ENCODE data around the gene DENND2A. TPM values are rescaled to one million over a fixed set of nuclear protein-coding genes. Genes with fewer than 3 reads are reported as not detected.
"Not testable (repeated sequence)": the region's sequence is repeated elsewhere in the genome, so short reads cannot be mapped to it uniquely, and the experiment has no call there.

DENND2A gene
- total RNA-seq, 4 donors from 2014 or later: 0.73 to 2.6 (median 1.6) TPM

- no peaks in the 10 kb centered on the region for H3K9me3 ChIP-seq
- no peak overlapping the region for H3K27ac ChIP-seq
- ATAC-seq (no peak), DNase-seq (no peak)
- H3K36me3 ChIP-seq: no peaks in the 10 kb centered on the region
- intact Hi-C loops (cut with DNase I; ENCODE audit: low total_unique reads) (loop anchor here (10.0 kb wide), 1 partner anchor 475 kb away; the partner anchor contains the start of gene KDM7A), in situ Hi-C loops (cut with MboI; ENCODE audit: low sequenced_read_pairs in 4 of 4) (loop anchor here in 2 of 4 donors (5.0 to 10.0 kb wide), 2 partner anchors 132 to 135 kb away; no protein-coding TSS in a partner anchor)
- TF ChIP-seq POLR2A (IDR thresholded peaks at IDR 0.05) (no peak), CTCF (IDR thresholded peaks at IDR 0.05 in 4 of 5, conservative IDR thresholded peaks at IDR 0.05 in 1 of 5) (no peak)
- no peaks in the 10 kb centered on the region for H3K27me3 ChIP-seq
- H3K4me1 ChIP-seq: peaks cover 7 to 9% of the 10 kb centered on the region in 2 donors
- H3K4me3 ChIP-seq: no peak overlapping the region
Measured at GRCh38 chr7:140649556-140650205, 9.1 kb upstream of the DENND2A start.

- in situ Hi-C loops (cut with MboI; ENCODE audit: low sequenced_read_pairs in 4 of 4) (no loop called here), intact Hi-C loops (cut with DNase I; ENCODE audit: low total_unique reads) (no loop called here)
- peaks cover 0 to 10% (median 6%) of the 10 kb centered on the region in 3 donors for H3K27me3 ChIP-seq
- H3K36me3 ChIP-seq: no peaks in the 10 kb centered on the region
- H3K9me3 ChIP-seq: no peaks in the 10 kb centered on the region
- no peak for DNase-seq
- no peak overlapping the region for H3K27ac ChIP-seq
- H3K4me1 ChIP-seq: no peaks in the 10 kb centered on the region
- no peak overlapping the region for H3K4me3 ChIP-seq
- TF ChIP-seq CTCF (IDR thresholded peaks at IDR 0.05 in 4 of 5, conservative IDR thresholded peaks at IDR 0.05 in 1 of 5) (peak in 2 of 5 experiments; percentile 11 to 47), POLR2A (IDR thresholded peaks at IDR 0.05) (no peak)
- peak in 1 of 2 donors; percentile 58 for ATAC-seq
Measured at GRCh38 chr7:140646931-140647647, 6.5 kb upstream of the DENND2A start.

- in situ Hi-C loops (cut with MboI; ENCODE audit: low sequenced_read_pairs in 4 of 4): no loop called here
- TF ChIP-seq CTCF (IDR thresholded peaks at IDR 0.05 in 4 of 5, conservative IDR thresholded peaks at IDR 0.05 in 1 of 5) (no peak), POLR2A (IDR thresholded peaks at IDR 0.05) (no peak)
Measured at GRCh38 chr7:140645166-140645900, 4.7 kb upstream of the DENND2A start.

GRCh38 chr7:140644761-140645160, 4.1 kb upstream of the DENND2A start:
- H3K4me1 ChIP-seq; DNase-seq; H3K27ac ChIP-seq; H3K9me3 ChIP-seq; ATAC-seq; H3K36me3 ChIP-seq; in situ Hi-C loops (cut with MboI; ENCODE audit: low sequenced_read_pairs in 4 of 4); H3K4me3 ChIP-seq: not testable (repeated sequence)
- intact Hi-C loops (cut with DNase I; ENCODE audit: low total_unique reads): loop anchor here (5.0 kb wide), 1 partner anchor 102 kb away; no protein-coding TSS in a partner anchor
- peaks cover 12 to 28% (median 20%) of the 10 kb centered on the region in 3 donors for H3K27me3 ChIP-seq

More at GRCh38 chr7:140645166-140645900, 4.7 kb upstream of the DENND2A start:
- Histone ChIP-seq H3K4me3 (no peak overlapping the region), H3K9me3 (no peaks in the 10 kb centered on the region), H3K27ac (no peak overlapping the region), H3K27me3 (peaks cover 9 to 22% (median 15%) of the 10 kb centered on the region in 3 donors), H3K4me1 (peaks cover 0 to 3% of the 10 kb centered on the region in 2 donors), H3K36me3 (no peaks in the 10 kb centered on the region)
- DNase-seq (no peak), ATAC-seq (no peak)
- intact Hi-C loops (cut with DNase I; ENCODE audit: low total_unique reads): no loop called here
